ENCODE measurements around the gene ATP6V0A4. TPM values are rescaled to one million over a fixed set of nuclear protein-coding genes. Genes with fewer than 3 reads are reported as not detected.

ATP6V0A4 gene
- polyA plus RNA-seq, 1 of the 3 experiments (the other 2 are of a cell fraction), result not detected

- Histone ChIP-seq H3K36me3 (replicated peaks in 1 of 2; ENCODE audit: control insufficient read depth in 1 of 2, insufficient read depth in 2 of 2, low read length in 1 of 2) (no peaks in the 10 kb centered on the region), H3K9ac (no peak overlapping the region), H3K4me2 (no peak overlapping the region), H3K27me3 (ENCODE audit: insufficient read depth) (no peaks in the 10 kb centered on the region), H3K9me3 (no peaks in the 10 kb centered on the region), H3K79me2 (ENCODE audit: insufficient read depth) (no peaks in the 10 kb centered on the region), H3K9me2 (no peaks in the 10 kb centered on the region), H3K27ac (ENCODE audit: low read depth in 2 of 2, low read length in 1 of 2) (peak overlapping the region in 1 of 2 experiments; percentile 94; a peak in 2 of 4 replicates), H3F3A (replicated peaks; ENCODE audit: insufficient read depth) (no peaks in the 10 kb centered on the region), H2AFZ (ENCODE audit: low read depth) (no peak overlapping the region), H4K20me1 (ENCODE audit: insufficient read depth) (no peaks in the 10 kb centered on the region), H3K4me3 (ENCODE audit: low read depth in 2 of 2, low read length in 1 of 2) (no peak overlapping the region), H3K4me1 (ENCODE audit: control insufficient read depth in 1 of 2, insufficient read depth in 2 of 2, low read depth in 1 of 2, low read length in 1 of 2) (peaks cover 0 to 56% of the 10 kb centered on the region in 2 experiments; a peak in 2 of 4 replicates)
- peak; percentile 85 for DNase-seq
- WGBS (ENCODE audit: low lambda C conversion rate), result 11% methylated on average over 5 of the region's 5 CpGs
- POLR2A ChIA-PET, result no interaction called here
- CTCF ChIA-PET, result interaction anchor here (0.7 to 3.4 kb wide), 3 partner anchors 8 to 76 kb away, joined by 3 to 10 read pairs (median 3); no protein-coding TSS in a partner anchor
- TF ChIP-seq NFIC (IDR thresholded peaks at IDR 0.05; ENCODE audit: borderline replicate concordance) (no peak), TCF12 (IDR thresholded peaks at IDR 0.05) (peak; percentile 59; the same call in 1 of the 2 replicates), RAD21 (IDR thresholded peaks at IDR 0.05; ENCODE audit: low read length) (no peak; the same call in 1 of the 2 replicates), ELF1 (IDR thresholded peaks at IDR 0.05) (no peak), MXI1 (IDR thresholded peaks at IDR 0.05; ENCODE audit: low read depth, low read length) (no peak; the same call in 1 of the 2 replicates), RFX5 (IDR thresholded peaks at IDR 0.05; ENCODE audit: low read length) (no peak), USF2 (IDR thresholded peaks at IDR 0.05; ENCODE audit: borderline replicate concordance, low read depth, low read length) (no peak), RCOR1 (IDR thresholded peaks at IDR 0.05; ENCODE audit: low read length) (peak; percentile 96), USF1 (IDR thresholded peaks at IDR 0.05; ENCODE audit: borderline replicate concordance, low read depth) (no peak), GABPA (IDR thresholded peaks at IDR 0.05; ENCODE audit: low read depth) (no peak), EZH2phosphoT487 (IDR thresholded peaks at IDR 0.05; ENCODE audit: borderline replicate concordance, low read depth) (no peak), CHD2 (IDR thresholded peaks at IDR 0.05; ENCODE audit: low read length, partially characterized antibody) (peak; percentile 71), FOXM1 (IDR thresholded peaks at IDR 0.05; ENCODE audit: low read depth) (no peak), CTCF (IDR thresholded peaks at IDR 0.05) (no peak), POLR2AphosphoS5 (IDR thresholded peaks at IDR 0.05; ENCODE audit: low read depth, low read length) (no peak), FOXJ3 (CRISPR knock-in tag; IDR thresholded peaks at IDR 0.05) (peak; percentile 42; the same call in 1 of the 2 replicates), SMC3 (IDR thresholded peaks at IDR 0.05; ENCODE audit: low read depth, low read length) (no peak), JUND (IDR thresholded peaks at IDR 0.05) (no peak), ZBTB33 (IDR thresholded peaks at IDR 0.05; ENCODE audit: borderline replicate concordance, low read depth) (no peak), PBX3 (IDR thresholded peaks at IDR 0.05) (no peak)
- TF ChIP-seq, protein P1, sequence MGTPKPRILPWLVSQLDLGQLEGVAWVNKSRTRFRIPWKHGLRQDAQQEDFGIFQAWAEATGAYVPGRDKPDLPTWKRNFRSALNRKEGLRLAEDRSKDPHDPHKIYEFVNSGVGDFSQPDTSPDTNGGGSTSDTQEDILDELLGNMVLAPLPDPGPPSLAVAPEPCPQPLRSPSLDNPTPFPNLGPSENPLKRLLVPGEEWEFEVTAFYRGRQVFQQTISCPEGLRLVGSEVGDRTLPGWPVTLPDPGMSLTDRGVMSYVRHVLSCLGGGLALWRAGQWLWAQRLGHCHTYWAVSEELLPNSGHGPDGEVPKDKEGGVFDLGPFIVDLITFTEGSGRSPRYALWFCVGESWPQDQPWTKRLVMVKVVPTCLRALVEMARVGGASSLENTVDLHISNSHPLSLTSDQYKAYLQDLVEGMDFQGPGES (IDR thresholded peaks at IDR 0.05; ENCODE audit: low read depth, low read length), result no peak
- TF ChIP-seq, protein P2, sequence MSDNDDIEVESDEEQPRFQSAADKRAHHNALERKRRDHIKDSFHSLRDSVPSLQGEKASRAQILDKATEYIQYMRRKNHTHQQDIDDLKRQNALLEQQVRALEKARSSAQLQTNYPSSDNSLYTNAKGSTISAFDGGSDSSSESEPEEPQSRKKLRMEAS (IDR thresholded peaks at IDR 0.05; ENCODE audit: low read depth), result no peak
Measured at GRCh38 chr7:138662076-138662990, 135.7 kb downstream of the ATP6V0A4 start.
